NCI-H2196 (cell line): ENCODE results near the gene NUDT17.
"Not testable (repeated sequence)": the region's sequence is repeated elsewhere in the genome, so short reads cannot be mapped to it uniquely, and the experiment has no call there.

ENCODE experiments used
- DNase-seq: peaks from one replicate; lab custom pipeline; 2025; ENCODE audit not compliant: unreplicated experiment; lab: John Stamatoyannopoulos, UW

NUDT17 gene

GRCh38 chr1:145845514-145846161 lies at the start of gene NUDT17:
Gene NUDT17 (plus strand): TSS chr1:145845630. CDS start chr1:145845641, 11 bp downstream.
- peak; percentile 85 for DNase-seq

GRCh38 chr1:145796753-145797152 lies 48.7 kb upstream of the NUDT17 start:
- no peak for DNase-seq

- DNase-seq, result no peak
These were observed 45.6 kb upstream of the NUDT17 start for GRCh38 chr1:145799806-145800205.

- DNase-seq, result no peak
These were observed 41.0 kb upstream of the NUDT17 start for GRCh38 chr1:145804235-145805045.

GRCh38 chr1:145805057-145805456 lies 40.4 kb upstream of the NUDT17 start:
- no peak for DNase-seq

- no peak for DNase-seq
These were observed 39.0 kb upstream of the NUDT17 start for GRCh38 chr1:145806408-145806807.

GRCh38 chr1:145806844-145807243 lies 38.6 kb upstream of the NUDT17 start:
- no peak for DNase-seq

GRCh38 chr1:145812977-145813810 lies 32.2 kb upstream of the NUDT17 start:
- DNase-seq, result not testable (repeated sequence)

GRCh38 chr1:145818095-145818494 lies 27.3 kb upstream of the NUDT17 start:
- DNase-seq, result not testable (repeated sequence)

- DNase-seq, result not testable (repeated sequence)
These were observed 22.6 kb upstream of the NUDT17 start for GRCh38 chr1:145822779-145823331.

- DNase-seq, result peak; percentile 88
These were observed 21.6 kb upstream of the NUDT17 start, which contains the start of the genes POLR3C and RNF115 for GRCh38 chr1:145823565-145824498. Gene POLR3C (plus strand): TSS chr1:145824200. CDS start chr1:145825777, 1,577 bp downstream. Gene RNF115 (minus strand): TSS chr1:145824095. CDS start chr1:145823873, 222 bp downstream.

- DNase-seq, result no peak
These were observed 21.0 kb upstream of the NUDT17 start for GRCh38 chr1:145824499-145824842.

GRCh38 chr1:145826030-145826429 lies 19.4 kb upstream of the NUDT17 start:
- DNase-seq, result no peak

- DNase-seq, result no peak
These were observed 17.5 kb upstream of the NUDT17 start for GRCh38 chr1:145827966-145828365.

- no peak for DNase-seq
These were observed 16.9 kb upstream of the NUDT17 start for GRCh38 chr1:145828367-145829026.

- not testable (repeated sequence) for DNase-seq
These were observed 14.6 kb upstream of the NUDT17 start for GRCh38 chr1:145830810-145831209.

- no peak for DNase-seq
These were observed 7.8 kb upstream of the NUDT17 start for GRCh38 chr1:145837656-145838055.

- DNase-seq, result no peak
These were observed 2.4 kb upstream of the NUDT17 start for GRCh38 chr1:145843031-145843430.

- peak; percentile 46 for DNase-seq
These were observed 301 bp upstream of the NUDT17 start for GRCh38 chr1:145845144-145845513.
